ENCODE data around the gene TRIM65. TPM values are rescaled to one million over a fixed set of nuclear protein-coding genes. Genes with fewer than 3 reads are reported as not detected.

Gene TRIM65
- total and polyA plus RNA-seq, 2 of the 13 experiments (the other 11 are each of a cell fraction or from before 2014, with no cell fraction given) = 10.3 to 22.4 TPM

DNA sequence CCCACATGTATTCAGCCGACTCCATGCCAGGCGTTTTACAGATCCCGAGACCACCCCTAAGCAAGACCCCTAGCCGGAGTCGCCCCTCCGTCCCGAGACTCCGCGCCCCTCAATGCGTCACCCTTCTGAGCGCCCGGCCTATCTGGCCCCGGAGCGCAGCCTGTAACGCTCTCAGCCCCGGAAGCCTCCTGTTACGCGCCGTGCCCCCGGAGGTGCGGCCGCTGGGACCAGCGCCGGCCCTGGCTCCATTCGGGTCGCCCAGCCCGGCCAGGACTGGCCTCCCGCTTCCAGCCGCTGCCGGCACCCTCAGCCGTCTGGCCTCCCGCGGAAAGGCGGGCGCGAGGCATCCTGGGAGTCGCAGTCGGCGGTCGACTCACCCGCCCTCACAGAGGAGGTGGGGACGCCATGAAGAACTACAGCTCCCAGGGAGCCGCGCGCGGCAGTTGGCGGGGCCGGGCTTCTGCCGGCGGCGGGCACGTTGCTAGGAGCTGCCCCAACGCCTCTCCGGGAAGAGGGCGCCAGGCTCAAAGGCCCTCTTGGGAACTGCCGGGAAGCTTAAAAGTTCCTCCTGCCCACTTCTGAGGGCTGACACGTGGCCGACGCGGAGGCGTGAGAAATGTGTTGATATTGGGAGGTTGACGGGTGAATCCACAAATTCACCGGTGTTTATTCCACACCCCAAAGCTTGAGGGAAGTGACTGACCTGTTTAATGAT is 44.1 kb upstream of the TRIM65 start, which contains the start of gene FBF1 (continued):
- TF ChIP-seq ZNF460 (CRISPR knock-in tag; IDR thresholded peaks at IDR 0.05; ENCODE audit: borderline replicate concordance) = no peak
- 0 out of 2 replicates have a peak, but pooled peaks have one; percentile 14 for TF ChIP-seq ZNF138 (CRISPR knock-in tag; IDR thresholded peaks at IDR 0.05; ENCODE audit: low read depth)
- TF ChIP-seq, protein P1, sequence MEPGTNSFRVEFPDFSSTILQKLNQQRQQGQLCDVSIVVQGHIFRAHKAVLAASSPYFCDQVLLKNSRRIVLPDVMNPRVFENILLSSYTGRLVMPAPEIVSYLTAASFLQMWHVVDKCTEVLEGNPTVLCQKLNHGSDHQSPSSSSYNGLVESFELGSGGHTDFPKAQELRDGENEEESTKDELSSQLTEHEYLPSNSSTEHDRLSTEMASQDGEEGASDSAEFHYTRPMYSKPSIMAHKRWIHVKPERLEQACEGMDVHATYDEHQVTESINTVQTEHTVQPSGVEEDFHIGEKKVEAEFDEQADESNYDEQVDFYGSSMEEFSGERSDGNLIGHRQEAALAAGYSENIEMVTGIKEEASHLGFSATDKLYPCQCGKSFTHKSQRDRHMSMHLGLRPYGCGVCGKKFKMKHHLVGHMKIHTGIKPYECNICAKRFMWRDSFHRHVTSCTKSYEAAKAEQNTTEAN (CRISPR knock-in tag; conservative IDR thresholded peaks at IDR 0.05) = 0 out of 2 replicates have a peak, but pooled peaks have one; percentile 43
- TF ChIP-seq CREB1 (IDR thresholded peaks at IDR 0.05) = peak; percentile 53
- TF ChIP-seq CREB1 (CRISPR knock-in tag; IDR thresholded peaks at IDR 0.05) = no peak
- TF ChIP-seq, protein P2, sequence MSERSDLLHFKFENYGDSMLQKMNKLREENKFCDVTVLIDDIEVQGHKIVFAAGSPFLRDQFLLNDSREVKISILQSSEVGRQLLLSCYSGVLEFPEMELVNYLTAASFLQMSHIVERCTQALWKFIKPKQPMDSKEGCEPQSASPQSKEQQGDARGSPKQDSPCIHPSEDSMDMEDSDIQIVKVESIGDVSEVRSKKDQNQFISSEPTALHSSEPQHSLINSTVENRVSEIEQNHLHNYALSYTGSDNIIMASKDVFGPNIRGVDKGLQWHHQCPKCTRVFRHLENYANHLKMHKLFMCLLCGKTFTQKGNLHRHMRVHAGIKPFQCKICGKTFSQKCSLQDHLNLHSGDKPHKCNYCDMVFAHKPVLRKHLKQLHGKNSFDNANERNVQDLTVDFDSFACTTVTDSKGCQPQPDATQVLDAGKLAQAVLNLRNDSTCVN (CRISPR knock-in tag; IDR thresholded peaks at IDR 0.05; ENCODE audit: borderline replicate concordance) = peak; percentile 91
- TF ChIP-seq, protein P3, sequence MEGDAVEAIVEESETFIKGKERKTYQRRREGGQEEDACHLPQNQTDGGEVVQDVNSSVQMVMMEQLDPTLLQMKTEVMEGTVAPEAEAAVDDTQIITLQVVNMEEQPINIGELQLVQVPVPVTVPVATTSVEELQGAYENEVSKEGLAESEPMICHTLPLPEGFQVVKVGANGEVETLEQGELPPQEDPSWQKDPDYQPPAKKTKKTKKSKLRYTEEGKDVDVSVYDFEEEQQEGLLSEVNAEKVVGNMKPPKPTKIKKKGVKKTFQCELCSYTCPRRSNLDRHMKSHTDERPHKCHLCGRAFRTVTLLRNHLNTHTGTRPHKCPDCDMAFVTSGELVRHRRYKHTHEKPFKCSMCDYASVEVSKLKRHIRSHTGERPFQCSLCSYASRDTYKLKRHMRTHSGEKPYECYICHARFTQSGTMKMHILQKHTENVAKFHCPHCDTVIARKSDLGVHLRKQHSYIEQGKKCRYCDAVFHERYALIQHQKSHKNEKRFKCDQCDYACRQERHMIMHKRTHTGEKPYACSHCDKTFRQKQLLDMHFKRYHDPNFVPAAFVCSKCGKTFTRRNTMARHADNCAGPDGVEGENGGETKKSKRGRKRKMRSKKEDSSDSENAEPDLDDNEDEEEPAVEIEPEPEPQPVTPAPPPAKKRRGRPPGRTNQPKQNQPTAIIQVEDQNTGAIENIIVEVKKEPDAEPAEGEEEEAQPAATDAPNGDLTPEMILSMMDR (CRISPR knock-in tag; IDR thresholded peaks at IDR 0.05) = peak; percentile 58
- TF ChIP-seq, protein P4, sequence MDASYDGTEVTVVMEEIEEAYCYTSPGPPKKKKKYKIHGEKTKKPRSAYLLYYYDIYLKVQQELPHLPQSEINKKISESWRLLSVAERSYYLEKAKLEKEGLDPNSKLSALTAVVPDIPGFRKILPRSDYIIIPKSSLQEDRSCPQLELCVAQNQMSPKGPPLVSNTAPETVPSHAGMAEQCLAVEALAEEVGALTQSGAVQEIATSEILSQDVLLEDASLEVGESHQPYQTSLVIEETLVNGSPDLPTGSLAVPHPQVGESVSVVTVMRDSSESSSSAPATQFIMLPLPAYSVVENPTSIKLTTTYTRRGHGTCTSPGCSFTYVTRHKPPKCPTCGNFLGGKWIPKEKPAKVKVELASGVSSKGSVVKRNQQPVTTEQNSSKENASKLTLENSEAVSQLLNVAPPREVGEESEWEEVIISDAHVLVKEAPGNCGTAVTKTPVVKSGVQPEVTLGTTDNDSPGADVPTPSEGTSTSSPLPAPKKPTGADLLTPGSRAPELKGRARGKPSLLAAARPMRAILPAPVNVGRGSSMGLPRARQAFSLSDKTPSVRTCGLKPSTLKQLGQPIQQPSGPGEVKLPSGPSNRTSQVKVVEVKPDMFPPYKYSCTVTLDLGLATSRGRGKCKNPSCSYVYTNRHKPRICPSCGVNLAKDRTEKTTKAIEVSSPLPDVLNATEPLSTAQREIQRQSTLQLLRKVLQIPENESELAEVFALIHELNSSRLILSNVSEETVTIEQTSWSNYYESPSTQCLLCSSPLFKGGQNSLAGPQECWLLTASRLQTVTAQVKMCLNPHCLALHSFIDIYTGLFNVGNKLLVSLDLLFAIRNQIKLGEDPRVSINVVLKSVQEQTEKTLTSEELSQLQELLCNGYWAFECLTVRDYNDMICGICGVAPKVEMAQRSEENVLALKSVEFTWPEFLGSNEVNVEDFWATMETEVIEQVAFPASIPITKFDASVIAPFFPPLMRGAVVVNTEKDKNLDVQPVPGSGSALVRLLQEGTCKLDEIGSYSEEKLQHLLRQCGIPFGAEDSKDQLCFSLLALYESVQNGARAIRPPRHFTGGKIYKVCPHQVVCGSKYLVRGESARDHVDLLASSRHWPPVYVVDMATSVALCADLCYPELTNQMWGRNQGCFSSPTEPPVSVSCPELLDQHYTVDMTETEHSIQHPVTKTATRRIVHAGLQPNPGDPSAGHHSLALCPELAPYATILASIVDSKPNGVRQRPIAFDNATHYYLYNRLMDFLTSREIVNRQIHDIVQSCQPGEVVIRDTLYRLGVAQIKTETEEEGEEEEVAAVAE (CRISPR knock-in tag; IDR thresholded peaks at IDR 0.05; ENCODE audit: borderline replicate concordance) = peak; percentile 94
- peak; percentile 59; the same call in 1 of the 2 replicates for TF ChIP-seq GFI1 (CRISPR knock-in tag; IDR thresholded peaks at IDR 0.05; ENCODE audit: borderline replicate concordance)
- TF ChIP-seq, protein P5, sequence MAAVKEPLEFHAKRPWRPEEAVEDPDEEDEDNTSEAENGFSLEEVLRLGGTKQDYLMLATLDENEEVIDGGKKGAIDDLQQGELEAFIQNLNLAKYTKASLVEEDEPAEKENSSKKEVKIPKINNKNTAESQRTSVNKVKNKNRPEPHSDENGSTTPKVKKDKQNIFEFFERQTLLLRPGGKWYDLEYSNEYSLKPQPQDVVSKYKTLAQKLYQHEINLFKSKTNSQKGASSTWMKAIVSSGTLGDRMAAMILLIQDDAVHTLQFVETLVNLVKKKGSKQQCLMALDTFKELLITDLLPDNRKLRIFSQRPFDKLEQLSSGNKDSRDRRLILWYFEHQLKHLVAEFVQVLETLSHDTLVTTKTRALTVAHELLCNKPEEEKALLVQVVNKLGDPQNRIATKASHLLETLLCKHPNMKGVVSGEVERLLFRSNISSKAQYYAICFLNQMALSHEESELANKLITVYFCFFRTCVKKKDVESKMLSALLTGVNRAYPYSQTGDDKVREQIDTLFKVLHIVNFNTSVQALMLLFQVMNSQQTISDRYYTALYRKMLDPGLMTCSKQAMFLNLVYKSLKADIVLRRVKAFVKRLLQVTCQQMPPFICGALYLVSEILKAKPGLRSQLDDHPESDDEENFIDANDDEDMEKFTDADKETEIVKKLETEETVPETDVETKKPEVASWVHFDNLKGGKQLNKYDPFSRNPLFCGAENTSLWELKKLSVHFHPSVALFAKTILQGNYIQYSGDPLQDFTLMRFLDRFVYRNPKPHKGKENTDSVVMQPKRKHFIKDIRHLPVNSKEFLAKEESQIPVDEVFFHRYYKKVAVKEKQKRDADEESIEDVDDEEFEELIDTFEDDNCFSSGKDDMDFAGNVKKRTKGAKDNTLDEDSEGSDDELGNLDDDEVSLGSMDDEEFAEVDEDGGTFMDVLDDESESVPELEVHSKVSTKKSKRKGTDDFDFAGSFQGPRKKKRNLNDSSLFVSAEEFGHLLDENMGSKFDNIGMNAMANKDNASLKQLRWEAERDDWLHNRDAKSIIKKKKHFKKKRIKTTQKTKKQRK (IDR thresholded peaks at IDR 0.05; ENCODE audit: low read length) = no peak

Measured in HepG2 (cell line).